DMS153 treated with DMSO at 0.1 percent for 48 hours (cell line): ENCODE results near the gene RBKS.

Experiments used
- DNase-seq: peaks from one replicate; lab custom pipeline; 2025; ENCODE audit not compliant: unreplicated experiment; lab: John Stamatoyannopoulos, UW

Gene RBKS

GRCh38 chr2:27838502-27838901 lies 51.7 kb downstream of the RBKS start:
- no peak for DNase-seq

- no peak for DNase-seq
Measured at GRCh38 chr2:27833931-27834330, 56.3 kb downstream of the RBKS start.

DNA sequence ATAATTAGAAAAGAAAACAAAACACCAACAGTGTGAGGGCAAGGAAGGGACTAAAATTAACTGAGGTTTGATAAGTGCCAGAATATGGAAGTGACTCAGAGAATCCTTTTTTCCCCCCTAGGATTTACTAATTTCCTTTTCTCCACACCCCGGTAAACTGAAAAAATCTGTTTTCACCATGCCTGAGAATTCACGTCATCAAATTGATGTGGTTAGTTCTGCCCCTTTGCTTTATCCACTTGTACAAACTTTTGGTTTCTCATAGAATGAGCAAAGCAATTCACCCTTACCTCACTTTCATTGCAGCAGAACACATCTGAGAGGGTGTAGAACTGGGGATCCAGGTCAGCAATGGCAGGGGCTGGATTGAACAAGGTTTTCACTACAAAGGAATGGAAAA lies 57.8 kb downstream of the RBKS start:
- DNase-seq = no peak

- no peak for DNase-seq
Measured at GRCh38 chr2:27831279-27832050, 58.7 kb downstream of the RBKS start.

GRCh38 chr2:27830656-27831055 lies 59.5 kb downstream of the RBKS start:
- no peak for DNase-seq

DNA sequence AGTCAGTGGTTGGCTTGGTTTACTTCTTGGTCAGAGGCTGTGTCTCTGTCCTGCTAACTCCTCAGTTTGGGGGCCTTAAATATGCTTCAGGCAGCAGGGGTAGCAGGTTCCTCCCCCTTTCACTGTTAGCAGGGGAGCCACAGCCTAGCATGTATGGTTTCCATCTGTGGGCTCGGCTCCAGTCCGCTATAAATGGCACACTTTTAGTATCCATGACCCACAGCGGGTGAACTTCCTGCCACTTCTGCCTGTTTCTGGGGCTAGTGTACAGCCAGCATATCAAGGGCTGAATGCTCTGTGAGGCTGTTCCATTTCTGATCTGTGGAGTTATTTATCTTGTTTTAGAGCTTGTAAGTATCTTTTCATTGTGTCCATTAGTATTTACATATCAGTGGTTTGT lies 60.4 kb downstream of the RBKS start:
- DNase-seq = no peak

DNA sequence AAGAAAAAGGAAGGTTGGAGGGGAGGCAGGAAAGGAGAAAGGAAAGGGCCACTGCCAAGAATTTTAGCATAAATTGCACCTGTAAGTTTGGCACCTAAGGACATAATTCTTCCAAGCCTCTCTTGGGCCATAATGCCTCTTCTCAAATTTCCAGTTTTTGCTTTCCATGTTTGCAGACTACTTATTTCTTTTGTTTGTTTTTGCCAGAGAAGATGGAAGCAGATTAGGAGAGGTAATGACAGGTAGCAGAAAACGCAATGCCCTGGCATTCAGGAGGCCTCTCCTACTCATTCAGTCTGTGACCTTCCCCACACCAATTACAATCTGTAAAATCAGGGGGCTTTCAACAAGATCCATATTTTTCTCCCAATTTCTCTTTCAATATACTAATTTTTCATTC lies 61.9 kb downstream of the RBKS start:
- no peak for DNase-seq

DNA sequence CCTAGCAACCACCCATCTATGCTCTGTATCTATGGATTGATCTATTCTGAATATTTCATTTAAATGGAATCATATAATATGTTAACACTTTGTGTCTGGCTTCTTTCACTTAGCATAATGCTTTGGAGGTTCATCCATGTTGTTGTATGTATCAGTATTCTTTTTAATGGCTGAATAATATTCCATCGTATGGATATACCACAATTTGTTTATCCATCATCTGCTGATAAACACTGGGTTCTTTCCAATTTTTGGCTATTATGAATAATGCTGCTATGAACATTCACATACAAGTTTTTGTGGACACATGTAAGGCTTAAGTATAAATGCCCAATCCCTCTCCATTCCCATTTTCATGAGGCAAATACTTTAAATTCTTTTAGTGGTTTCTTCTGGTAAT lies 65.8 kb downstream of the RBKS start:
- no peak for DNase-seq

DNA sequence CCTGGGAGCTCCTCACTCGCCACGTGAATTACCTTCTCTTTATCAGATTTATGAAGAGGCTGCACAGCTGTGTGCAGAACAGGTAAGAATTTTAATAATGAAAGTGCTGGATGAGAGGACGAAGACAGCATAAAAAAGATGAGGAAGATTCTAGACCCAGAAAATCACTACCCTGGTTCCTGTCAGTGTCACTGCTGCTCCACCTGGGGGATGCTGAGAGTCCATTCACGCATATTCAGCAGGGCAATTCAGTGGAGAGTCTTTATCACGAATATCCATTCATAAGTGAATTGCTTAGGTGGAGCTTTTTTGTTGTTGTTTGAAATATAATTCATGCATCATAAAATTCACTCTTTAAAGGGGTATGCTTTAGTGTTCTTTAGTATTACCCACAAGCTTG lies 66.6 kb downstream of the RBKS start:
- DNase-seq = no peak

- DNase-seq = no peak
Measured at GRCh38 chr2:27823135-27823534, 67.1 kb downstream of the RBKS start.

DNA sequence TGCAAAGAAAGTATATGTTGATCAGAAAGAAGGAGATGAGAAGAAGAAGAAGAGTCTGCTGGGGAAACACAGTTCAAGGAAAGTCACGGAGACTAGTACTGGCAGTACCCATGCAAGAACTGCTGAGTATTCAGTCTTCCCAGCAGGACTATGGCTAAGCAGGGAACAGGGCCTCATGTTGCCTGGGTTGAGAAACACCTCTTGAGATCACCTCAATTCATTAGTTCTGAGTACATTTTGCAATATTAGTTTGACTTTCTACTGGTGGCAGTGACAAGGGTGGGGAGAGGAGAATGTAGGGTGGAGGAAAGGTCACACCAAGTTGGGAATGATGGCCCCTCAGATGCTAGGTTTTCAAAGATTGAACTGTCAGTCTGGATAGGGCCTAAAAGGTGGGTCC lies 68.1 kb downstream of the RBKS start:
- no peak for DNase-seq

DNA sequence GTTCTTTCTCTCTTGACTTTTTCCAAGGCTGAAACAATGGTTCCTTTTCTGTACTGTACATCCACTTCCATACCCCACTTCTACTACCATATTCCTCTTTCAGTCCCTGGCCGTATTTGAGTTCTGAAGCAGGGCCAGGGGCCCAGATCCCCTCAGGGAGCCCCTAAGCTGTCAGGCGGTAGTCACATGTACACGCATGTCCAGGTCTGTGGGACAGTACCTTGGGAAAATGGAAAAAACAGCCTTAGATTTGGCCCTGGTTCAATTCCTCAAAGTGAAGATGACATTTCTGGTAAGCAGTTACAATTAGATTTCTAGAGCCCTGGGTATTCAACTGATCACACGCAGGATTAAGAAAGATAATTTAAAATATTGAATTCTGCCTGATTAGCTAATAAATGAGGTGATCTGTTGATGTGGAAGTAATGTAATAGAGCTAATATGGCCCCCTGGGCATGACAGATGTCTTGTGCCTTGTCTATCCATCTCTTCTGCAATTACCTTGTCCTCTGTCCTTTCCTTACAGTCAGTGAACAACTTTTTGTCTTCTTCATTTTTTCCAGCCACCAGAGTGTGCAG lies 74.2 kb downstream of the RBKS start:
- no peak for DNase-seq

DNA sequence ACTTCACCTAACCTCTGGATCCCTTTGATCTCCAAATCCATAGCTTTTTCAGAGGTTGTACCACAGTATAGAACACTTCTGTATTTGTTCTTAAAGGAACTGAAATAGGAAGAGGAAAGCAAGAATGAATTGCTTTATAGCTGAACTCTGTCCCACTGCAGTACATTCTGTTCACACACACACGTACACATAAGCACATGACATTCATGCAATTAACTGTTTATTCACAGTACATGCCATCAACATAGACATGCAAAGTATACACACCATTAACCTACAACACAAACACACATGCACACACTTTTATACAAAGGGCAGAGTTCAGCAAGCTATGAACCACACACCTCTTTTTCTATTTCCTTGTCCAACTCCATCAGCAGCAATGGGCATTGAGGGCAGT lies 75.4 kb downstream of the RBKS start:
- DNase-seq = no peak

- DNase-seq = no peak
Measured at GRCh38 chr2:27811768-27812167, 78.4 kb downstream of the RBKS start.

GRCh38 chr2:27810455-27810854 lies 79.7 kb downstream of the RBKS start:
- no peak for DNase-seq

DNA sequence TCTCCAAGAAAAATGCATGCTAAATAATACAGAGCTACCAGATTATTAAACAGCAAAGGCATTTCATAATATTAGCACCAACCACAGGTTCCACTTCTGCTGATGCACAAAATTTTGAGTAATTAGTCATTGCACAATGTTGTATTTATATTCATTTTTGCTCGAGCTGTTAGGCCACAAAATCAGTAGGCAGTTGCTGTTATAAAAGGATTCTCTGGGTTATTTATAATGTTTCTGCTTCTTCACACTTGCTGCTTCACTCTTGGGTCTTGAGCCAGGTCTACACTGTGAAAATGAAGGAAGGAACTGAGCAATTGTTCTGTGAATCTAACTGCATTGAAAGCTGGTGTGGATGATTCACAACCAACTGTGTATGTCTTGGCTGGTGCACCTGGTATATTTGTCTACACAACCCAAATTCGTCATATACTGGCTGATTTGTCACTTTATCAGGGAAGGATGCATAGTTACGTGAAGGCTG lies 80.4 kb downstream of the RBKS start:
- DNase-seq = no peak

DNA sequence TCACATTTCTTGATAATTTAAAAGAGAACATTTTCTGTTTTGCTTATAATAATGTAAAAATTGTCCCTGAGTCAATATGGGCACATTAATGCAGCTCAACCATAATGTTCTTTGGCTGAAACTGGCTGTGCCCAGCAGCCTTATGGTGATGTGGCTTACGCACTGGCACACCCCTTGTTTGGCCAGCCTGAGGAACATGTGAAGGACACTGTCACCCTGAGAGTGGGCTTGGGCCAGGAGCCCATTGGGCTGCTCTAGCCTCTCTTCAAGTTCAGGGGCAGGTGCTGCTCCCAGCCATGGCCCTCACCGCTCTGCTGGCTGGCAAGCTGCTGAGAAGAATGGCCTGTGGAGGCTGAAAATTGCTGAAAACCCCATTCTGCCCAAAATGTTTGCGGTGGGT lies 81.2 kb downstream of the RBKS start:
- no peak for DNase-seq

DNA sequence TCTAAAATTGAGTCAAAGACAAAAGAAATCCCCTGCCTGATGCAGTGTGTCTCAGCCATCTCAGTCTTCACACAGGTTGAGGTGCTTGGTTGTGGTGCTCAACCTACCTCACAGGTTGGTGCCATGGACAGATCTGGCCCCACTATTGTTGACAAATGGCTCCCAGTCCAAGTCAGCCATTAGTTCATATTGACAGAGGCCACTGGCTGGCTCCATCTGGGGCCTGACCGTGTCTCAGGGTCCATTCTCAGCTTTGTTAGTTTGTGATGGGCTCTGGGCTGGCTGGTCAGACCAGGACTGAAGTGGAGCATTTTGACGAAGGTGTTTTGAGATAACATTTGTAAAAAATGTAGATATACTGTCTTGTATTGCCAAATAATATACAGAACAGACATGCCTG lies 81.8 kb downstream of the RBKS start:
- DNase-seq = no peak

- no peak for DNase-seq
Measured at GRCh38 chr2:27807476-27807875, 82.7 kb downstream of the RBKS start.

DNA sequence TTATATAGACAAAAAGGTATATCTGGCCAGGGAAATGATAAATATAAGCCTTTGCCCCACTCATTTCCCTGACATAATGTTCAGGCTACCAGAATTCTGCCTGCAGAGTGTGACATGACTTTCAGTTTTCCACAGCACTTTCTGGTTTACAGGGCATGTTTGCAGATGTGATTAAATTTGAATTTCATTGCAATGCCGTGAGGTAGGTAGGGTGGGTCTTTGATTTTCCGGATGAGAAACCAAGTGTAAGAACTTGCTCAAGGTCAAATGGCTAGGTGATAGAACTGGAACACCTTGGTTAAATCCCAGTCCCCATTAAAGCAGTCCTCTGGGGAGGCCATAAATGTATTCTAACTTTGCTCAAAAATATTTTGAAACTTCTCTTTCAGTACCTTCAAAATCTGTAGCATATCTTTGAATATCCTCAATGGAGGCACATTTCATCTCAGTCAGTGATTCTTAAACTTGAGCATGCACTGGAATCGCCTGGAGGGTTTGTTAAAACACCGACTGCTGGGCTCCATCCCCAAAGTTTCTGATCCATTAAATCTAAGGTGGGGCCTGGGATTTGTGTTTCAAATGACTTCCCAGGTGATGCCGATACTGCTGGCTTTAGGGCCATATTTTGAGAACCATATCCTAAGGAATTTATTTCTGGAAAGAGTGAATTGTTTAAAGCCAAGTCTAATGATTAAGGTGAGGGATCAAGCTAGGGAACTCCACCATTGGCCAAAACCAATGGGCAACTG lies 83.7 kb downstream of the RBKS start:
- DNase-seq = no peak

- no peak for DNase-seq
Measured at GRCh38 chr2:27805180-27805579, 85.0 kb downstream of the RBKS start.

GRCh38 chr2:27804146-27804545 lies 86.0 kb downstream of the RBKS start:
- DNase-seq = no peak
